IMR-90 (cell line): ENCODE data around the gene DIP2A. TPM values are rescaled to one million over a fixed set of nuclear protein-coding genes. Genes with fewer than 3 reads are reported as not detected.

Experiments used
- ATAC-seq: fragments of 200-7000 bp; cut with Tn5 transposase; 2 replicates; pipeline ENCODE4 v1.9.1; 2020; ENCODE audit warnings: low read depth, mild to moderate bottlenecking, moderate library complexity
- BruUV-seq: library from RNA; stranded (reverse); fragments of 400-500 nt; replicated peaks from 2 replicates; lab custom pipeline; 2021; lab: Mats Ljungman, UMichigan
- CTCF ChIA-PET: fragments of 300-600 bp; formaldehyde crosslinking; extraction: SDS; loops from one replicate; lab custom pipeline; 2021; ENCODE audit warnings: antibody characterized with exemption; lab: Yijun Ruan, JAX
- POLR2A ChIA-PET: fragments of 300-600 bp; sonication (Branson Sonifier 250); formaldehyde crosslinking; loops from one replicate; lab custom pipeline; 2022; ENCODE audit warnings: antibody characterized with exemption; ENCODE audit not compliant: unreplicated experiment; lab: Charles Lee
- DNase-seq: peaks from one replicate; pipeline ENCODE4 v3.0.0; 2013
- H2AFZ ChIP-seq: replicated peaks from 2 replicates; pipeline ENCODE3; 2013; ENCODE audit warnings: low read length, mild to moderate bottlenecking; ENCODE audit not compliant: poor library complexity
- H2AK5ac ChIP-seq: 2 replicates; pipeline ENCODE4 v1.6.1; 2013; ENCODE audit warnings: low read depth, low read length, inconsistent platforms
- H2AK9ac ChIP-seq: replicated peaks from 2 replicates; pipeline ENCODE3; 2013; ENCODE audit warnings: mild to moderate bottlenecking, low read depth, low read length, moderate library complexity; ENCODE audit not compliant: poor library complexity
- H2BK120ac ChIP-seq: 2 replicates; pipeline ENCODE4 v1.6.1; 2013; ENCODE audit warnings: low read depth, low read length, inconsistent platforms
- H2BK15ac ChIP-seq: 3 replicates; pipeline ENCODE4 v1.6.1; 2013; ENCODE audit warnings: low read depth, low read length, inconsistent platforms
- H2BK20ac ChIP-seq: 2 replicates; pipeline ENCODE4 v1.6.1; 2013; ENCODE audit warnings: low read depth, mild to moderate bottlenecking, inconsistent platforms, low read length, moderate library complexity
- H2BK5ac ChIP-seq: 2 replicates; pipeline ENCODE4 v1.6.1; 2013; ENCODE audit warnings: mild to moderate bottlenecking, low read depth, low read length, inconsistent platforms; ENCODE audit not compliant: poor library complexity, severe bottlenecking
- H3K14ac ChIP-seq: replicated peaks from 2 replicates; pipeline ENCODE4 v1.6.1; 2013; ENCODE audit warnings: low read depth, low read length, inconsistent platforms
- H3K18ac ChIP-seq: 2 replicates; pipeline ENCODE4 v1.6.1; 2013; ENCODE audit warnings: low read depth, low read length, control low read depth
- H3K23ac ChIP-seq: 2 replicates; pipeline ENCODE4 v1.6.1; 2013; ENCODE audit warnings: low read depth, low read length, inconsistent platforms
- H3K27ac ChIP-seq: 2 replicates; pipeline ENCODE4 v1.5.1; 2013; ENCODE audit warnings: mild to moderate bottlenecking, control low read depth, low read length; ENCODE audit not compliant: insufficient read depth
- H3K27me3 ChIP-seq: 2 replicates; pipeline ENCODE4 v1.6.1; 2013; ENCODE audit warnings: low read length; ENCODE audit not compliant: control insufficient read depth, insufficient read depth
- H3K36me3 ChIP-seq: 2 replicates; pipeline ENCODE4 v1.6.1; 2013; ENCODE audit warnings: low read length, mixed read lengths; ENCODE audit not compliant: control insufficient read depth, insufficient read depth
- H3K4ac ChIP-seq: 2 replicates; pipeline ENCODE4 v1.6.1; 2013; ENCODE audit warnings: low read depth, low read length, inconsistent platforms
- H3K4me1 ChIP-seq: 2 replicates; pipeline ENCODE4 v1.6.1; 2013; ENCODE audit warnings: low read length, mixed read lengths; ENCODE audit not compliant: control insufficient read depth, insufficient read depth
- H3K4me2 ChIP-seq: 2 replicates; pipeline ENCODE4 v1.6.1; 2013; ENCODE audit warnings: low read depth, mild to moderate bottlenecking, control low read depth, low read length, moderate library complexity
- H3K4me3 ChIP-seq: 2 replicates; pipeline ENCODE4 v1.5.1; 2013; ENCODE audit warnings: low read depth, mild to moderate bottlenecking, control low read depth, low read length, moderate library complexity; ENCODE audit not compliant: insufficient read depth
- H3K56ac ChIP-seq: 2 replicates; pipeline ENCODE4 v1.6.1; 2013; ENCODE audit warnings: low read length, inconsistent platforms; ENCODE audit not compliant: insufficient read depth; ENCODE audit errors: extremely low read depth
- H3K79me1 ChIP-seq, 2 experiments: 2 replicates each; pipeline ENCODE4 v1.6.1; 2013; ENCODE audit warnings: low read length in 2 of 2, inconsistent platforms in 1 of 2, low read depth in 1 of 2
- H3K9ac ChIP-seq: 2 replicates; pipeline ENCODE4 v1.6.1; 2013; ENCODE audit warnings: low read depth, low read length, control low read depth
- H3K9me1 ChIP-seq: 2 replicates; pipeline ENCODE4 v1.6.1; 2013; ENCODE audit warnings: low read length, inconsistent platforms; ENCODE audit not compliant: insufficient read depth
- H3K9me3 ChIP-seq: 2 replicates; pipeline ENCODE4 v1.6.1; 2013; ENCODE audit warnings: low read length; ENCODE audit not compliant: control insufficient read depth, insufficient read depth
- H4K20me1 ChIP-seq: 2 replicates; pipeline ENCODE4 v1.6.1; 2013; ENCODE audit warnings: low read length, inconsistent platforms; ENCODE audit not compliant: insufficient read depth
- H4K5ac ChIP-seq: 2 replicates; pipeline ENCODE4 v1.6.1; 2013; ENCODE audit warnings: mild to moderate bottlenecking, low read depth, low read length, control low read depth
- H4K8ac ChIP-seq, 2 experiments: 2 replicates each; pipeline ENCODE4 v1.6.1; 2013; ENCODE audit warnings: low read depth in 2 of 2, low read length in 2 of 2, control low read depth in 1 of 2, inconsistent platforms in 1 of 2
- H4K91ac ChIP-seq: 2 replicates; pipeline ENCODE4 v1.6.1; 2013; ENCODE audit warnings: low read depth, low read length, inconsistent platforms; ENCODE audit not compliant: insufficient read depth
- BHLHE40 ChIP-seq: fragments of 150-350 bp; IDR thresholded peaks from 2 replicates; pipeline ENCODE4 v1.6.1; 2016; ENCODE audit warnings: mild to moderate bottlenecking, low read depth, low read length
- CEBPB ChIP-seq: IDR thresholded peaks from 2 replicates; pipeline ENCODE4 v1.6.1; 2012; ENCODE audit warnings: low read depth, low read length, improper control_type of control experiment
- CHD1 ChIP-seq: IDR thresholded peaks from 2 replicates; pipeline ENCODE4 v1.6.1; 2012; ENCODE audit warnings: low read depth, low read length, improper control_type of control experiment
- FOS ChIP-seq: fragments of 150-350 bp; IDR thresholded peaks from 2 replicates; pipeline ENCODE4 v1.6.1; 2016; ENCODE audit warnings: low read depth, low read length
- NFE2L2 ChIP-seq: fragments of 150-350 bp; IDR thresholded peaks from 2 replicates; pipeline ENCODE4 v1.6.1; 2016; ENCODE audit warnings: low read depth, mild to moderate bottlenecking, low read length
- RAD21 ChIP-seq: IDR thresholded peaks from 2 replicates; pipeline ENCODE4 v1.6.1; 2012; ENCODE audit warnings: low read length, improper control_type of control experiment
- RCOR1 ChIP-seq: IDR thresholded peaks from 2 replicates; pipeline ENCODE4 v1.6.1; 2012; ENCODE audit warnings: mild to moderate bottlenecking, low read length, improper control_type of control experiment; ENCODE audit not compliant: insufficient replicate concordance
- RFX5 ChIP-seq: IDR thresholded peaks from 2 replicates; pipeline ENCODE4 v1.8.0; 2012; ENCODE audit warnings: low read depth, mild to moderate bottlenecking, low read length, moderate library complexity
- WGBS, 2 experiments: methylation state at CpG; one replicate each; pipeline versions ENCODE4 v1.1.5 to v1.1.7; 2013; ENCODE audit warnings: missing lambda C conversion rate in 2 of 2; ENCODE audit not compliant: insufficient read length in 1 of 2; ENCODE audit errors: extremely low coverage in 2 of 2; 5-methylcytosine and 5-hydroxymethylcytosine counted together
- dilution Hi-C: fragments of 300-500 bp; cut with HindIII; formaldehyde crosslinking; loops from one replicate; pipeline ENCODE4 v1.14.3; 2018; ENCODE audit warnings: low sequenced_read_pairs; ENCODE audit not compliant: unreplicated experiment
- in situ Hi-C: fragments of 300-500 bp; cut with MboI; formaldehyde crosslinking; loops from 3 replicates; pipeline ENCODE4 v1.14.3; 2019; ENCODE audit warnings: low sequenced_read_pairs, inconsistent platforms, mixed read lengths
- intact Hi-C: fragments of 100-400 bp; cut with micrococcal nuclease; formaldehyde crosslinking; loops from 2 replicates; pipeline ENCODE4 v1.10.0; 2022
- polyA plus RNA-seq, 3 experiments: library from polyadenylated mRNA; depleted of rRNA; stranded (reverse); fragments of >200 nt; gene quantifications; 2 replicates each; pipeline ENCODE4 v1.2.3, GENCODE V29; 2012; ENCODE audit warnings: low replicate concordance in 1 of 3
- total RNA-seq: library from RNA; depleted of rRNA; stranded (reverse); fragments of >200 nt; gene quantifications from 2 replicates; pipeline ENCODE4 v1.2.3, GENCODE V29; 2012
- TF ChIP-seq, protein P1 (sequence below): fragments of 150-350 bp; IDR thresholded peaks from 2 replicates; pipeline ENCODE4 v1.6.1; 2016; ENCODE audit warnings: low read depth, mild to moderate bottlenecking, low read length, moderate library complexity, borderline replicate concordance
- TF ChIP-seq, protein P2 (sequence below): conservative IDR thresholded peaks from 2 replicates; pipeline ENCODE4 v1.5.1; 2012; ENCODE audit warnings: mild to moderate bottlenecking, low read depth, low read length, improper control_type of control experiment
- TF ChIP-seq, protein P3 (sequence below): fragments of 150-350 bp; IDR thresholded peaks from 2 replicates; pipeline ENCODE4 v1.6.1; 2017; ENCODE audit warnings: mild to moderate bottlenecking, antibody characterized with exemption, low read length, low read depth

Gene DIP2A
- total and polyA plus RNA-seq, 2 of the 4 experiments (the other 2 are of a cell fraction) = 17.9 to 24.3 TPM

DNA sequence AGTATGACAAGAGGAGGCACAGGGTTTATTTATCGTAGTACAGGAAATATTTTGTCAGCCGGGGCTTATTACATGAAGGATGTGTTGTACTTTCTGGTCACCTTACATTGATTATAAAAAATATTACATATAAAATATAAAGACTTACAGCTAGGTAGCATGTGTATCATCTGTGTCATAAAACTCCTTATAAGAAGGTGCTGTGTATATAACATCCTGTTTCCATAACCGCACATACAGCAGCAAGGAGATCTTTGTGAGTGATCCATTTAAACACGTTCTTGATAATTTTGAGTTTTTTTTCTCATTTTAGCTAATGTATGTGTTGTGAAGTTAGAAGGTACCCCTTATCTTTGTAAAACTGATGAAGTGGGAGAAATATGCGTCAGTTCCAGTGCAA is 86.1 kb downstream of the DIP2A start:
- Histone ChIP-seq H3K27ac (no peak overlapping the region), H2BK120ac (no peak overlapping the region), H4K5ac (no peak overlapping the region), H3K4me1 (no peaks in the 10 kb centered on the region), H3K4me3 (no peak overlapping the region), H3K4ac (no peak overlapping the region), H2AK9ac (no peak overlapping the region), H4K91ac (no peak overlapping the region), H3K9ac (no peak overlapping the region), H2AK5ac (no peak overlapping the region), H3K9me3 (no peaks in the 10 kb centered on the region), H2BK20ac (no peak overlapping the region), H4K20me1 (no peaks in the 10 kb centered on the region), H3K4me2 (no peak overlapping the region), H3K36me3 (peaks cover 56% of the 10 kb centered on the region), H3K18ac (no peak overlapping the region), H2AFZ (no peak overlapping the region), H3K14ac (no peak overlapping the region), H3K56ac (no peak overlapping the region), H3K27me3 (no peaks in the 10 kb centered on the region), H2BK15ac (no peak overlapping the region), H3K9me1 (peaks cover 8% of the 10 kb centered on the region; the same call in 1 of the 2 replicates), H3K79me1 (peaks cover 0 to 5% of the 10 kb centered on the region in 2 experiments; a peak in 1 of 4 replicates), H3K23ac (no peak overlapping the region), H4K8ac (no peak overlapping the region), H2BK5ac (no peak overlapping the region)
- DNase-seq = no peak
- dilution Hi-C loops = no loop called here
- no TSS peak for BruUV-seq
- in situ Hi-C loops = no loop called here
- CTCF ChIA-PET = no interaction called here
- POLR2A ChIA-PET = no interaction called here
- TF ChIP-seq RAD21 (no peak), FOS (no peak), RFX5 (no peak), CEBPB (no peak), RCOR1 (no peak), CHD1 (no peak), NFE2L2 (no peak), BHLHE40 (no peak)
- TF ChIP-seq, protein P1, sequence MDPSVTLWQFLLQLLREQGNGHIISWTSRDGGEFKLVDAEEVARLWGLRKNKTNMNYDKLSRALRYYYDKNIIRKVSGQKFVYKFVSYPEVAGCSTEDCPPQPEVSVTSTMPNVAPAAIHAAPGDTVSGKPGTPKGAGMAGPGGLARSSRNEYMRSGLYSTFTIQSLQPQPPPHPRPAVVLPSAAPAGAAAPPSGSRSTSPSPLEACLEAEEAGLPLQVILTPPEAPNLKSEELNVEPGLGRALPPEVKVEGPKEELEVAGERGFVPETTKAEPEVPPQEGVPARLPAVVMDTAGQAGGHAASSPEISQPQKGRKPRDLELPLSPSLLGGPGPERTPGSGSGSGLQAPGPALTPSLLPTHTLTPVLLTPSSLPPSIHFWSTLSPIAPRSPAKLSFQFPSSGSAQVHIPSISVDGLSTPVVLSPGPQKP = no peak
- TF ChIP-seq, protein P2, sequence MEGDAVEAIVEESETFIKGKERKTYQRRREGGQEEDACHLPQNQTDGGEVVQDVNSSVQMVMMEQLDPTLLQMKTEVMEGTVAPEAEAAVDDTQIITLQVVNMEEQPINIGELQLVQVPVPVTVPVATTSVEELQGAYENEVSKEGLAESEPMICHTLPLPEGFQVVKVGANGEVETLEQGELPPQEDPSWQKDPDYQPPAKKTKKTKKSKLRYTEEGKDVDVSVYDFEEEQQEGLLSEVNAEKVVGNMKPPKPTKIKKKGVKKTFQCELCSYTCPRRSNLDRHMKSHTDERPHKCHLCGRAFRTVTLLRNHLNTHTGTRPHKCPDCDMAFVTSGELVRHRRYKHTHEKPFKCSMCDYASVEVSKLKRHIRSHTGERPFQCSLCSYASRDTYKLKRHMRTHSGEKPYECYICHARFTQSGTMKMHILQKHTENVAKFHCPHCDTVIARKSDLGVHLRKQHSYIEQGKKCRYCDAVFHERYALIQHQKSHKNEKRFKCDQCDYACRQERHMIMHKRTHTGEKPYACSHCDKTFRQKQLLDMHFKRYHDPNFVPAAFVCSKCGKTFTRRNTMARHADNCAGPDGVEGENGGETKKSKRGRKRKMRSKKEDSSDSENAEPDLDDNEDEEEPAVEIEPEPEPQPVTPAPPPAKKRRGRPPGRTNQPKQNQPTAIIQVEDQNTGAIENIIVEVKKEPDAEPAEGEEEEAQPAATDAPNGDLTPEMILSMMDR = no peak
- TF ChIP-seq, protein P3, sequence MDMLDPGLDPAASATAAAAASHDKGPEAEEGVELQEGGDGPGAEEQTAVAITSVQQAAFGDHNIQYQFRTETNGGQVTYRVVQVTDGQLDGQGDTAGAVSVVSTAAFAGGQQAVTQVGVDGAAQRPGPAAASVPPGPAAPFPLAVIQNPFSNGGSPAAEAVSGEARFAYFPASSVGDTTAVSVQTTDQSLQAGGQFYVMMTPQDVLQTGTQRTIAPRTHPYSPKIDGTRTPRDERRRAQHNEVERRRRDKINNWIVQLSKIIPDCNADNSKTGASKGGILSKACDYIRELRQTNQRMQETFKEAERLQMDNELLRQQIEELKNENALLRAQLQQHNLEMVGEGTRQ = no peak
- ATAC-seq = no peak
- intact Hi-C loops = no loop called here
- WGBS, 2 experiments = no CpG with 5 or more reads among the region's 5 CpGs
